HG03558 (cell line): ENCODE measurements around the gene ZNF20.
"Not testable (repeated sequence)": the region's sequence is repeated elsewhere in the genome, so short reads cannot be mapped to it uniquely, and the experiment has no call there.

Experiments
- ATAC-seq: cut with Tn5 transposase; IDR thresholded peaks from one replicate; pipeline ENCODE4 v1.9.1; 2021; ENCODE audit warnings: moderate number of reproducible peaks; ENCODE audit not compliant: unreplicated experiment; ENCODE audit errors: extremely low read depth

ZNF20 gene

DNA sequence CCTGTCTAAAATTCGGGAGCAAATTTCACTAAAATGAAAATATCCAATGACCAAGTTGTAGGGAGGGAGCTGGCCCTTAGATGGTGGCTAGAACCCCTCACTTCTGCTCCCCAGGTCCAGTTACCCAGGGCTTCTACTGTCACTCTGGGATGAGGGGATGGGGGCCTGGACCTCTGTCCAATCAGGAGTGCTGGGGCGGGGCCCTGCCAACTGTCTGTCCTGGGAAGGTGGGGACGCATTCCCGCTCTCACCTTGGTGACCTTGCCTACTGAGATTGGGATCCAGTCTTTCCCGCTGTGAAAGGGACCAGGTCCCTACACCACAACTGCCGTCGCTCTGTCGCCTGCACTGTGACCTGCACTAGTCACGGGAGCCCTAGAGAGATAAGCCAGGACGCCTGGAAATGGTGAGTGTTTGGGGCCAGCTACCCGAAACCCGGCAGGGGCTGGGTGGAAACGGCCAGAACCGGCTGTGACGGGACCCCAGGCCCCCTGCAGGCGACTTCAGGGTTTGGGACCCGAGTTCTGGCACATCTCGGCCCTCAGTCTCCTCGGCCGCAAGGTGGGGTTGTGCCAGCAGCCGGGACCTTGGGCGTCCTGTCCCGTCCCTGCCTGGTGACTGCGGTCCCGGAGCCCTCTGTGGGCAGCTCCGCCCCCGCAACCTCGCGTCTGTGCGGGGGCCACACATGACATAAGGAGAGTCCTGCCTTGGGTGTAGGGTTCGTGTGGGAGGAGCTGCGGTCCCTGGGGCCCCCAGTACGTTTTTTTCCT lies 22.8 kb downstream of the ZNF20 start:
- ATAC-seq, result no peak

DNA sequence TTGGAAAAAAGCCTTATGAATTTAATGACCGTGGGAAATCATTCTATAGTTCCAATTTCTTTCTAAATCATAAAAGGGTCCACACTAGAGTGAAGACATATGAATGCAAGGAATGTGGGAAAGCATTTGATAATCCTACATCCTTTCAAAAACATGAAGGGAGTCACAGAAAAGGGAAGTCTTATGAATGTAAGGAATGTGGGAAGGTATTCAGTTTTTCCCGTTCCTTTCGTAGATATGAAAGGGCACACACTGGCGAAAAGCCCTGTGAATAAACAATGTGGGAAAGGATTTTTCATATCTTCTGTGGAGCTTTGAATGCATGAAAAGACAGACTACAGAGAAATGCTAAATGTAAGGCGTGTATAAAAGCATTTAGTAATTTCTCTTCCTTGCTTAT lies 27.0 kb downstream of the ZNF20 start:
- no peak for ATAC-seq

DNA sequence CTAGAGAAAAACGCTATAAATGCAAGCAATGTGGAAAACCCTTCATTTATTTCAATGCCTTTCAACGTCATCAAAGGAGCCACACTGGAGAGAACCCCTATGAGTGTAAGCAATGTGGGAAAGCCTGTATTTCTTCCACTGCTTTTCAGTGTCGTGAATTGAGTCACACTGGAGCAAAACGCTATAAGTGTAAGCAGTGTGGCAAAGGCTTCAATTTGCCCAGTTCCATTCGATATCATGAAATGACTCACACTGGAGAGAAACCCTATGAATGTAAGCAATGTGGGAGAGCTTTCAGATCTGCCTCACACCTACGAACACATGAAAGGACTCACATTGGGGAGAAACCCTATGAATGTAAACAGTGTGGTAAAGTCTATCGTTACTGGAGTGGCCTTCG lies 27.4 kb downstream of the ZNF20 start:
- ATAC-seq, result no peak

DNA sequence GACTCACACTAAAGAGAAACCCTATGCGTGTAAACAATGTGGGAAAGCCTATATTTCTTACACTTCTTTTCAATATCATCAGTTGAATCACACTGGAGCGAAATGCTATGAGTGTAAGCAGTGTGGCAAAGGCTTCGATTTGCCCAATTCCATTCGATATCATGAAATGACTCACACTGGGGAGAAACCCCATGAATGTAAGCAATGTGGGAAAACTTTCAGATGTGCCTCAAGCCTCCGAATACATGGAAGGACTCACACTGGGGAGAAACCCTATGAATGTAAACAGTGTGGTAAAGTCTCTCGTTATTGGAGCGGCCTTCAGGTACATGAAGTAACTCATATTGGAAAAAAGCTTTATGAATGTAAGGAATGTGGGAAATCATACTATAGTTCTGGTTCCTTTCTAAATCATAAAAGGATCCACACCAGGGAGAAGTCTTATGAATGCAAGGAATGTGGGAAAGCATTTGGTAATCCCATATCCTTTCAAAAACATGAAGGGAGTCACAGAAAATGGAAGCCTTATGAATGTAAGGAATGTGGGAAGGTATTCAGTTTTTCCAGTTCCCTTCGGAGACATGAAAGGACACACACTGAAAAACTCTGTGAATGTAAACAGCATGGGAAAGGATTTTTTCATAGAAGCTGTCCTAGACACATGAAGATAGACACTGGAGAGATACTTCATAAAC lies 28.1 kb downstream of the ZNF20 start:
- ATAC-seq, result no peak

DNA sequence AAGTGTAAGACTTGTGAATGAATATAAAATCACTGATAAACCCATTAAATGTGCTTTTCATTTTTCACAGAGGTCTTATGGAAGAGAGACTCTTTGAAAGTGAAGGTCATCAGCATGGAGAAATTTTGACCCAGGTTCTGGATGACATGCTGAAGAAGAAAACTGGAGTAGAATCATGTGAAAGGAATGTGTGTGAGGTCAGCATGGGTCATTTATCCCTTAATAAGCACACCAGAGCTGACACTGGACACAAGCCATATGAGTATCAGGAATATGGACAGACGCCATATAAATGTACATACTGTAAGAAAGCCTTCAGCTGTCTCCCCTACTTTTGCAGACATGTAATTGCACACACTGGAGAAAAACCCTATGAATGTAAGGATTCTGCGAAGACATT lies 29.0 kb downstream of the ZNF20 start:
- no peak for ATAC-seq

DNA sequence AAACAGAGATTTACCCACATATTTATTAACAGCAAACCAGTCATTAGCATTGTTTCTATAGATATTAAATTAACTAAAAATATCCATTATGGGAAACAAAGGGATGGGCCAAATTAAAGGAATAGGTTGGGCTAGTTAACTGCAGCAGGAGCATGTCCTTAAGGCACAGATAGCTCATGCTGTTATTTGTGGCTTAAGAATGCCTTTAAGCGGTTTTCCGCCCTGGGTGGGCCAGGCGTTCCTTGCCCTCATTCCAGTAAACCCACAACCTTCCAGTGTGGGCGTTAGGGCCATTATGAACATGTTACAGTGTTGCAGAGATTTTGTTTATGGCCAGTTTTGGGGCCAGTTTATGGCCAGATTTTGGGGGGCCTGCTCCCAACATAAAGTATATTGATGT lies 36.2 kb downstream of the ZNF20 start:
- ATAC-seq, result not testable (repeated sequence)

DNA sequence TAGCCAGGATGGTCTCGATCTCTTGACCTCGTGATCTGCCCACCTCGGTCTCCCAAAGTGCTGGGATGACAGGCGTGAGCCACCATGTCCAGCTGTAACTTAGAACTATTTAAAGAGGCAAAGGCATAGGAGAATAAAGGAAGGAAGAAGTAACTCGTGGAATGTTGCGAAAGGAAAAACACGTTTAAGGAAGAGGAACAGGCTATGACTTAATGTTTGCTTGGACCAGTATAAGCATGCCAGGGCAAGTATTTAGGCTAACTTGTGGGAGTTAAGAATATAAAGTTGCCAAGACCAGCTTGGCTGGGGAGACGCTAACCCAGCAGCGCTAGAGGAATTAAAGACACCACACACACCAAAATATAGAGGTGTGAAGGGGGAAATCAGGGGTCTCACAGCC lies 42.1 kb downstream of the ZNF20 start:
- no peak for ATAC-seq

DNA sequence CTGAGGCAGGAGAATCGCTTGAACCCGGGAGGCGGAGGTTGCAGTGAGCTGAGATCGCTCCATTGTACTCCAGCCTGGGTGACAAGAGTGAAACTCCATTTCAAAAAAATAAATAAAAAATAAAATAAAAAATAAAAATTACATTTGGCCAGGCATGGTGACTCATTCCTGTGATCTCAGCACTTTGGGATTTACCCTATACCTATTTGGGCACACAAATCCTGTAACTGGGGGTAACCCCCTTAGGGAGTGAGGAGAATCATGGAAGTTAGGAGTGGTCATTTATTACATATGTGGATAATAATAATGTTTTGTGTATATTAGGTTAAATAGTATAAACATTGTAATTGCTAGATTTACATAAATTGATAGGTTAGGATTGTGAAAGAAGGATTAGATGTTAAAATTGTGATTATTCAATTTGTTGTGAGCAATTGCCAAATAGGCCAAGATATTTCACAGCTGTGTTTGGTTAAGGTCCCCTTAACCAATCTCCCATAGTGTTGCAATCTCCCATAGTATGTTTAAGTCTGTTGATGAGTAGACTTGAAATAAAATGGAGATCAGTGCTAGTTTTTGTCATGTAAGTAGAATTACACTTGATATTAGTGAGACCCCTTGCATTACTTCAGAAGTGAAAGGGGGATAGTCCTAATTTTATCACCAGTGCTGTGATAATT lies 44.9 kb downstream of the ZNF20 start:
- no peak for ATAC-seq

DNA sequence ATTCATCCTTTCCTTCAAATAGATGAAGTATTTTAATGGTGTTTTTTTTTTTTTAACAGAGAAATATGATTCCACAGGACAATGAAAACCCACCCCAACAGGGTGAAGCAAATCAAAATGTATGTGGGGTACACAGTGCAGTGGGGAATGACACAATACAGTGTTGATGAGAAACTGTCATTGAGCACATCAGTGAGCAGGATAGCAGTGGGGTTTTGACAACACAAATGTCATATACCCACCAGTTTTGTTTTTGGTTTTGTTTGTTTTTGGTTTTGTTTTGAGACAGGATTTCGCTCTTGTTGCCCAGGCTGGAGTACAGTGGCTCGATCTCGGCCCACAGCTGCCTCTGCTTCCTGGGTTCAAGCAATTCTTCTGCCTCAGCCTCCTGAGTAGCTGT lies 46.4 kb downstream of the ZNF20 start:
- ATAC-seq, result no peak

DNA sequence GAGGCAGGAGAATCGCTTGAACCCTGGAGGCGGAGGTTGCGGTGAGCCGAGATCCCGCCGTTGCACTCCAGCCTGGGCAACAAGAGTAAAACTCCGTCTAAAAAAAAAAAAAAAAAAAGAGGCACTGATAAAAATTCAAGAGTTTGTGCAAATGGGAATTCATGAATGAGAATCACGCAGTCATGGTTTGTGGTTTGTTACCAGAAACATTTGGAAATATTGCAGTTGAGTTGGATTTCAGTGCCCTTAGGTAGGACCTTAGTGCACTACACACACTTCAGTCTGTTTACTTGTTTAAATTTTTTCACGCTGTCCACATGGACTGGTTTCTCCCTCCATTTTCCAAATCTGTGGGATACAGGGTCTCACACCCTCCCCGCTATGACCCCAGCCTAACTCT lies 47.2 kb downstream of the ZNF20 start:
- ATAC-seq, result no peak

DNA sequence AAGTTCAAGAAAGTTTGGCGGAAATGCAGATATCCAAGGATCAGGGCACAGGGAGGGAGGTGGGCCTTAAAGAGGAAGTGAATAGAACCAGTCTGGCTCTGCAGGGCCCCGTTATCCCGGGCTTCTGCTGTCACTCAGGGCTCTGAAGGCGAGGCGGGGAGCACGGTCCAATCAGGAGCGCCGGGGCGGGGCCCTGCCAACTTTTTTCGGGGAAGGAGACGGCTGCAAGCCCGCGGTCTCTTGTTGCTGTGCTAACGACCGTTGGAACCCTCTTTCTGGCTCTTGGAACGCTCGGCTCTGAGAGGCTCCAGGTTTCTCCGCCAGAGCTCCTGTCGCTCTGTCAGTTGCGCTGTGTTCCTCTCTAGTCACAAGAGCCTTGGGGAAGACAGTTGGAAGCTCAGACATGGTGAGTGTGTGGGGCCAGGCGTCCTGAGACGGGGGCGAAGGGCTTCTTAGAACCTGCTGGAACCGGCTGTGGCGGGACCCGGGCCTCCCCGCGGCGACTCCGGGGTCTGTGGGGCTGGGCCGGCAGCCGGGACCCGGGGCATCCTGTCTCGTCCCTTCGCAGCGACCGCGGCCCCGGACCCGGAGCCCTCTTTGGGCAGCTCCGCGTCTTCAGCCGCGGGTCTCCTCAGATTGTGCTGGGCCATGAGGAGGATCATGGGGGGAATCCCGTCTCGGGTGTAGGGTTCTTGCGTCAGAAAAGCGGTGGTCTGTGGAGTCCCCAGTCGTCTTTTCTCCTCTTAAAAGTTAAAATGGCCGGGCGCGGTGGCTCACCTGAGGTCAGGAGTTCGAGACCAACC lies 47.9 kb downstream of the ZNF20 start:
- no peak for ATAC-seq

DNA sequence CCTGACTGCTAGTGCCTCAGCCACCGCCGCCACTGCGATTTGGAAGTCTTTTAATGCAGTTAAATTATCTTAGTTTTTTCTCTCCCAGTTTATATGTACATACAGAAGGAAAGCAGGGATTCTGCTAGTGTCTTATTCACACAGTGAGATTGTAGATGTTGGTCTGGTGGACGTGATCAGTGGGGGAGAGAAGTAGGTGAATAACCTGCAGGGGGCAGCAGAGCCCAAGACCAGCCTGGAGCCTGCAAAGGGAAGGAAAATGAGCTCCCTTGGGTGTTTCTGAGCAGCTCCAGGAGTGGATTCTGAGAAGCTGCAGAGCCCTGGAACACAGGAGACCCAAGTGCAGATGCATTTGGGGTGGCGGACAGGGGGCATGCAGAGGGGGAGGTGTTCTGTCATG lies 49.3 kb downstream of the ZNF20 start:
- no peak for ATAC-seq

DNA sequence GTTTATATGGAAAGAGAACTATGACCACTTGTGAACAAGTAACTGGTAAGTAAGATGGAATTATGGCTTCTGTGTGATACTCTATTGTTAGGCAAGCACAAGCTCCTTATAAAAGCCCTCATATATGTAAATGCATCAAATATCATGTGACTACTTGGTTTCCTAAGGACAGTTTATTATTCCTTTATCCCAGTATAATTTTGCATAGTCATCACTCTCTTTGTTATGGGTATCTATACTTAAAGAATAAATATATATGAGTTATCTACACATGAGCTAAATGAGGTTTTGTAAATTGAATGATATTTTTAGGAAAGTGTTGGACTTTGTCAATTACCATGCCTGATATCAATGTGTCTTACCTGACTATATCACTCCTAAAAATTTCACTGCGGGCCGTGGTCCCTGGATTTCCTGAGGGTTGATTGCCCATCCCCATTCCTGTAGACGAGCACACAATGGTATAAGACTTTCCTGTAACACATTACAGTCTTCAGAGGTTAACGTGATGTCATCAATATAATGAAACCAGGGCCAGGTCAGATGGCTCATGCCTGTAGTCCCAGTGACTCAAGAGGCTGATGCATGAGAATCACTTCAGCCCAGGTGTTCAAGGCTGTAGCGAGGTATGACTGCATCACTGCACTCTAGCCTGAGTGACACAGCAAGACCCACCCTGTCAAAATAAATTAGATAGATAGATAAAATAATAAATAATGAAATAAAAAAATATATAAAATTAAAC lies 54.9 kb downstream of the ZNF20 start:
- ATAC-seq, result no peak

DNA sequence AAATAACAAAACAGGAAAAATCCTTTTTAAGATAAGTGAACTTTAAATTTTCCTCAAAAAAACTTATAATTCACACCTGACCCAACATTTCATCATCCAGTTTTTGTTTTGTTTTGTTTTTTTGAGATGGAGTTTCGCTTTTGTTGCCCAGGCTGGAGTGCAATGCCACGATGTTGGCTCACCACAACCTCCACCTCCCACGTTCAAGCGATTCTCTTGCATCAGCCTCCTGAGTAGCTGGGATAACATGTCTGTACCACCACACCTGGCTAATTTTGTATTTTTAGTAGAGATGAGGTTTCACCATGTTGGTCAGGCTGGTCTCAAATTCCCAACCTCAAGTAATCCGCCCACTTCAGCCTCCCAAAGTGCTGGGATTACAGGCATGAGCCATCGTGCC lies 56.8 kb downstream of the ZNF20 start:
- not testable (repeated sequence) for ATAC-seq
